ENCODE data around the gene TUBA4B.
A peak's percentile ranks its signal among the peaks of the same experiment; 100 is the strongest.
"Not testable (repeated sequence)": the region's sequence is repeated elsewhere in the genome, so short reads cannot be mapped to it uniquely, and the experiment has no call there.

TUBA4B gene

DNA sequence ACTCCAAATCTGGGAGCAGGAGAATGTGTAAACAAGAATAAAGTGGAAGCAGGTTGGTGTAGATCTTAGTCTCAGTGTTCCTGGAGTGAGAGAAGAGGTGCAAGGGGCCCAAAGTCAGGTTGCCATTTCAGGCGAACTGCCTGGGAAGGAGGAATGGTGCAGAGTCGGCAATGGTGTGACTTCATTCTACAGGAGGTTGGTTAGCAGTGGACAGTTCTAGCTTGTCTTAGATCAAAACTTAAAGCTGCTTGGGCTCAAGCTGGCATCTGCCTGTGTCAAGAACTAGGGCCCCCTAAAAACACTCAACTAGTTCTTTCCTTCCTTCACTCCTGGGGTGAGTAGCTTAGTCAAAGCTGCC is 4.2 kb upstream of the TUBA4B start:
- no peak for DNase-seq (ENCODE audit: low read depth in 2 of 2)

DNA sequence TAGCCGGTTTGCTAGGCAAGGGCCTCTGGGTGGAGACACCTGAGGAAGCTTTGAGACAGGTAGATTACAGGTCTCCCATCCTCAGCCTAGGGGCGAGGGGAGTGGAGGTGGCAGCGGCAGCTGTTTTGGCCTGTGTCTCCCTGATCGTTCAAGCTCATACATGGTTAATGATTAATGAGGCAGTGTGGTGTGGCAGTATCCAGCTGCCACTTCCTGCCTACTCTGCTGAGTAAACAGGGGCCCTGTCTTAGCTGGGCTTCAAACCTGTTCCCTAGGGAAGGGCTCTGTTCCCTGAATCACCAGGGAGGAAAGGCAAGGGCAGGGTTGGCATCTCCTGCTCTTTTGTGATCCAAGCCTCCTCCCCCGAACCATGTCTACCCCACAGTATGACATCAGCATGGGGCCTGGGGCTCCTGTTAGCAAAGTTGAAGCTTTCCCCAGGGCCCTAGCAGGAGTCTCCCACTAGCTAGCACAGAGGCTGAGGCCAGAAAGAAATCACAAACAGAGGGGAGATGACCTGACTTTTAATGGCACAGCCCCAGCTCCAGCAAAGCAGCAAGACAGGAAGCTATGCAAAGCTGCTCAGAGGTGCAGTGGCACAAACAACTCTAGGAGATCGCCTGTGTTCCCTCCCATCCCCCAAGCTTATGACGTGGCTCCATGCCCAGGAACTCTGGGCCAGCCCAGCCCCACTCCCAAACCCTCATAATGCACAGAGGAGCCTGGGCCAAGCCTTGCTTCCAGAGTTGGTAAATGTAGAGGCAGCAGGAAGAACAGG is 3.7 kb upstream of the TUBA4B start:
- no peak for DNase-seq (ENCODE audit: low read depth in 2 of 2)

DNA sequence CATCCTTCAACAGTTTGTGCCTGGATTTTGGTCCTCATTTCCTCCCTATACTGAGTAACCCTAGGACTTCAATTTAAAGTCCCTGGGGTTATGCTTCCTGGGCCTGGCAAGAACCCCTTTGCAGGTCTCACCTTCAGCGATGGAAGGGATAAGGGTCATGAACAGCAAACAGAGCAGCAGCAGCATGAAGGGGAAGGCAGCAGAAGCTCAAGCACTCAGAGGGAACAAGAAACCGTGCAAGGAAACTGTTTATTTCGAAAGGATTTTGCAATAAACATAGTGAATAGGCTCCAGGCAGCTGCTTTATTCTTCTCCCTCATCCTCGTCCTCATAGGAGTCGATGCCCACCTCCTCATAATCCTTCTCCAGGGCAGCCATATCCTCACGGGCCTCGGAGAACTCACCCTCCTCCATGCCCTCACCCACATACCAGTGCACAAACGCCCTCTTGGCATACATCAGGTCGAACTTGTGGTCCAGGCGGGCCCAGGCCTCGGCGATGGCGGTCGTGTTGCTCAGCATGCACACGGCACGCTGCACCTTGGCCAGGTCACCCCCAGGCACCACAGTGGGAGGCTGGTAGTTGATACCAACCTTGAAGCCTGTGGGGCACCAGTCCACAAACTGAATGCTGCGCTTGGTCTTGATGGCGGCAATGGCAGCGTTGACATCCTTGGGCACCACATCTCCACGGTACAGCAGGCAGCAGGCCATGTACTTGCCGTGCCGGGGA is 2.8 kb upstream of the TUBA4B start:
- DNase-seq (ENCODE audit: low read depth in 2 of 2) = no peak

- DNase-seq (ENCODE audit: low read depth in 2 of 2) = no peak
These were observed 1.4 kb upstream of the TUBA4B start for GRCh38 chr2:219251656-219252055.

DNA sequence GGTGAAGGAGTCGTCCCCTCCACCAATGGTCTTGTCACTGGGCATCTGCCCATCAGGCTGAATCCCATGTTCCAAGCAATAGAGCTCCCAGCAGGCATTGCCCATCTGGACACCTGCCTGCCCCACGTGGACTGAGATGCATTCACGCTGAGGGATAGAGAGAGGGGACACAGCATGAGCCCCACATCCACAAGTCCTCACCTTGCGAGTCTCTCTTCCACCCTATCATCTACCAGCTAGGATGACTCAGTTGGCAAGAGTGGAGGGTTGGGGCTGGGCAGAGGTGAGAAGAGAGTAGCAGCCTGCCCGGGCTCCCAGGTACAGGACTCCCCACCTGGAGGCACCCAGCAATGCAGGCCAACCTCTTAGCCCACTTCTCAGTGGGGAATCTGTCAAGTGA is 959 bp upstream of the TUBA4B start:
- DNase-seq (ENCODE audit: low read depth in 2 of 2) = no peak

- no peak for DNase-seq (ENCODE audit: low read depth in 2 of 2)
These were observed 508 bp upstream of the TUBA4B start for GRCh38 chr2:219252570-219252899.

DNA sequence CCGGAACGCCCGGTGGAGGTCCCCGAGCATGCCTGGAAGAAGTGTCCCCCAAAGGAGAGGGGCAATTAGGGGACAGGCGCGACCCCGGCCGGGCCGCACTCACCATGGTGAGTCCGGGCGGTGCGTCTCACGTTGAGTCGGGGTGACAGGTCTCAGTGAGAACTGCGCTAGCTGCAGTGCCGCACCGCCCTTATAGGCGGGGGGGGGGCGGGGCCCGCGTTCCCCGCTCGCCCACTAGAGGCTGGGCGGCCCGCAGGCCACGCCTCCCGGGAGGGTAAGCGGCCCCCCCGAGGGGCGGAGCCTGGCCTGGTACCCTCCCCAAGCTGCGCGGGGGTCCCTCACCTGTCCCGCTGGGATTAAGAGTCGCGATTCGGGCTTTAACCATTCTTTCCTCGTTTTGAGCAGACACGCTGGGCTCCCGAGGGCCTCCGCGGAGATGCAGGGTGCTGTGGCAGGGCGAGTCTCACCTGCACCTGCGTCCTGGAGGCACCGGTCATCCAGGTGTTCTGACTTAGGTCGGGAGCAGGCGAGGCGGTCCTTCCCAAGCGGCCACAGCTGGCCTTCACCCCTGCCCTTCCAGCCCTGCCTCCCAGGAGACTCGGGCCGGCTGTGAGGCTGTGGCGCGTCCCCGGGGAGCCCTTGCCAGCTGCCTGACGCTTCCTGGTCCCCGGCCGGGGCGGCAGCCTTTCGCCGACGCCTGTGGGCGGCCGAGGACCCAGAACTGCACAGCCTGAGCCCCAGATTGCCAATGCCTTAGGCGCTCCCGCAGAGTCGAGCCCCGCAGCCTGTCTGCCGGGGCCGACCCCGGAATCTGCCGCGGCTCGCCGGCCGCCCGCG is 928 bp downstream of the TUBA4B start, which contains the start of gene TUBA4A:
Gene TUBA4A (minus strand): TSS at position 166 of the 837 bp plus-strand sequence. CDS start 60 bp downstream, at position 106.
- peak; percentile 84 to 87 for DNase-seq (ENCODE audit: low read depth in 2 of 2)

DNA sequence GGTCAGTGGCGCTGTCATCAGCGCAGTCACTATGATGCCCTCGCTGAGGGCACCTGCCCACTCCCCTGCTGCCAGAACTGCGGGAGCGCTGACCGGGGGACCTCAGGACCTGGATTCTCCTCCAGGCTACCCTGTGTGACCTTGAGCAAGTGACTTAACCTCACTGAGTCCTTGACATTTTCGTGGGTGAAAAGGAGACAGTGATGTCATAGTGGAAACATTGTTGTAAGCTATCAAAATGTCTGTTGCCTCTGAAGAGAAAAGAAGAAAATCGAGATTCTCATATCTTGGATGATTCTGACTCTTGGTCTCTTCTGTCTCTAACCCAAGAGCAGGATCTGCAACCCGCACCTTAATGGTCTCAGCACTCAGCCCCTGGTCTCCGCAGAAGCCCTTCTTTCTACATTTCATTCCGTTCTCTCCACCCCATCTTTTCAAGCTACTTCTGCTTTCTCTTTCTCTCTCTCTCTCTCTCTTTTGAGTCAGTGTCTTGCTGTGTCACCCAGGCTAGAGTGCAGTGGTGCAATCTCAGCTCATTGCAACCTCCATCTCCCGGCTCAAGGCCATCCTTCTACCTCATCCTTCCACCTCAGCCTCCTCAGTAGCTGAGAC is 1.7 kb downstream of the TUBA4B start:
- DNase-seq (ENCODE audit: low read depth in 2 of 2) = no peak

DNA sequence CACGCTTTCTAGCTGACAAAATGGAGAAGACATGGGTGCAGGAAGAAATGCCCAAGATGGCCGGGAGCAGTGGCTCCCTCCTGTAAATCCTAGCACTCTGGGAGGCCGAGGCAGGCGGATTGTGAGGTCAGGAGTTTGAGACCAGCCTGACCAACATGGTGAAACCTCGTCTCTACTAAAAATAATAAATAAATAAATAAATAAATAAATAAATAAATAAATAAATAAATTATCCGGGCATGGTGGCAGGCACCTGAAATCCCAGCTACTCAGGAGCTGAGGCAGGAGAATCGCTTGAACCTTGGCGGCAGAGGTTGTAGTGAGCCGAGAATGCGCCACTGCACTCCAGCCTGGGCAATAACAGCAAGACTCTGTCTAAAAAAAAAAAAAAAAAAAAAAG is 5.9 kb downstream of the TUBA4B start:
- not testable (repeated sequence) for DNase-seq (ENCODE audit: low read depth in 2 of 2)

DNA sequence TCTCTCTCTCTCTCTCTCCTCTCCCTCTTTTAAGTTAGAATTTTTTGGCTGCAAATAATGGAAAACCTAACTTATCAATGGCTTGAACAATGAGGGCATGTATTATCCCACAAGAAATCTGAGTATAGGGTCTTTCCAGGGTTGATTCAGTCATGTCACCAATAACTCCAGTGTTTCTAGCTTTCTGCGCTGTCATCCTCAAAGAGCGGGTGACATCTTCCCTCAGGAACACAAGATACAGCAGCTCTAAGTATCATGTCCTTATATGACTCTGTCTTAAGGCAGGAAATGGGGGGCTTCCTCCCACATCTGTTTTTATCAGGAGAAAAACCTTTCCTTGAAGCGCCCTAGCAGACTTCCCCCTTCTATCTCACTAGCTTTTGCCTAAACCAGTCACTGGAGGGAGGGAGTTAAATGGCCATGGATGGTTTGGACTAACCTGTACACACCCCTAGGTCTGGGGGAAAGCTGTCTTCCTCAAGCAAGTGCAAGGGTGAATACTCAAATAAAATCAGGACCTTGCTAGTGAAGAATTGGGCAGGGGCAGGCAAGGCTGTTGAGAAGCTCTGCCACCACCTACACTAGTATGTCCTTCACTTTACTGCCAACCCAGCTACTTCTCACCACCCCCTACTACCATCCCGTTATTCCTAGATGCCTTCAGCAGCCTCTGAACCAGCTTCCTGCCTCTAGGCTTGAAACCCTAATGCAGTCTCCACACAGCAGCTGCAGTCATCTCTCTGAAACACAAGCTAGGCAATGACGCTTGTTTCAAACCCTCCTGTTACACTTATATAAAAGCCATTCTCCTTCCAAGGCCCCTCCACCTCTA is 8.2 kb downstream of the TUBA4B start:
- DNase-seq (ENCODE audit: low read depth in 2 of 2) = no peak

DNA sequence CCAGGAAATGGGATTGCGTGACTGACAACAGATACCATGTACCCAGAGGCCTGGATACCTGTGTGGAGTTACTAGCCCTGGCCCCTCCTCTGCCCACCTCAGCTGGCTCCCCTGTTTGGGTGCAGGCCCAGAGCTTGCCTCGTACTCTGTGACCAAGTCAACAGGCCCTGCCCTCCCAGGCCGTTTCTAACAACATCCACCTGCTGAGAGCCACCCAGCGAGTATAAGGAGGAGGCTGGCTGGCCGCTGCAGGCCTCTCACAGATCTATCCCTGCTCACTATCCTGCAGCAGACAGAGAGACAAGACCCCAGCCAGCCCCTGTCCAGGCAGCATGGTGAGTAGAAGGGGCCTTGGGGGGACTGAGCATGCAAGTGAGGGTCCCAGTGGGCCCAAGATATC is 13.2 kb downstream of the TUBA4B start:
- no peak for DNase-seq (ENCODE audit: low read depth in 2 of 2)

DNA sequence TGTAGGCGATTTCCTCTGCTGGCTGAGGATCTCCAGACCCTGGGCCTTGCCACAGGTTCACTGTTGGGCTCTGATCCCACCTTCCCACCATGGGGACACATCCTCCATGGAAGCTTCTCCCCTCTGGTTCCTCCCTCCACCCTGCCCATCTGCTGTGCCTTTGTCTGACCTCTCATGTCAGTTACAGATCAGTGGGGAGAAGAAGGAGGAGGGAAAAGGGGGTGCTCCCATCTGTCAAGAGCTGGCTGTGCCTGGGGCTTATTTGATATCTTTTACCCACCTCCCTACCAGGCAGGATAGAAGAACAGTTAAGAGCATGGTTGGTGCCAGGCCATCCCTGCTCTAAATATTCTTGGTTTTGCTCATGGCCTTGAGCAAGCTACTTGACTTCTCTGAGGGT is 13.8 kb downstream of the TUBA4B start:
- no peak for DNase-seq (ENCODE audit: low read depth in 2 of 2)

- DNase-seq (ENCODE audit: low read depth in 2 of 2) = no peak
These were observed 15.3 kb downstream of the TUBA4B start for GRCh38 chr2:219268294-219268693.

- no peak for DNase-seq (ENCODE audit: low read depth in 2 of 2)
These were observed 16.5 kb downstream of the TUBA4B start for GRCh38 chr2:219269362-219270054.

- no peak for DNase-seq (ENCODE audit: low read depth in 2 of 2)
These were observed 17.0 kb downstream of the TUBA4B start for GRCh38 chr2:219270055-219270372.

GRCh38 chr2:219271021-219271420 is 18.0 kb downstream of the TUBA4B start:
- no peak for DNase-seq (ENCODE audit: low read depth in 2 of 2)

- no peak for DNase-seq (ENCODE audit: low read depth in 2 of 2)
These were observed 19.3 kb downstream of the TUBA4B start for GRCh38 chr2:219272356-219272755.

- DNase-seq (ENCODE audit: low read depth in 2 of 2) = no peak
These were observed 20.0 kb downstream of the TUBA4B start for GRCh38 chr2:219272995-219273394.

GRCh38 chr2:219273937-219274336 is 20.9 kb downstream of the TUBA4B start:
- no peak for DNase-seq (ENCODE audit: low read depth in 2 of 2)

- no peak for DNase-seq (ENCODE audit: low read depth in 2 of 2)
These were observed 21.4 kb downstream of the TUBA4B start for GRCh38 chr2:219274361-219274921.

All from stimulated activated CD8-positive, alpha-beta memory T cell treated with anti-CD3 and anti-CD28 coated beads, Interleukin-15, amount 100 ng/mL, for 48 hours (primary cell).